Measurements from ENCODE around the gene TTYH2. TPM values are rescaled to one million over a fixed set of nuclear protein-coding genes. Genes with fewer than 3 reads are reported as not detected.
A peak's percentile ranks its signal among the peaks of the same experiment; 100 is the strongest.

TTYH2 gene
- total and polyA plus RNA-seq, 2 experiments from 2014 or later, result 1.4 to 3.9 TPM

- TF ChIP-seq ZNF462 (CRISPR knock-in tag; IDR thresholded peaks at IDR 0.05), result no peak
- TF ChIP-seq EZH2phosphoT487 (IDR thresholded peaks at IDR 0.05; ENCODE audit: unreplicated experiment), result no peak
Measured at GRCh38 chr17:74257311-74257710, 43.9 kb downstream of the TTYH2 start (continued).

GRCh38 chr17:74259667-74260524 is 46.5 kb downstream of the TTYH2 start:
- ATAC-seq, result peak; percentile 83
- peak overlapping the region; percentile 83; the same call in 1 of the 2 replicates for H2AFZ ChIP-seq
- peak overlapping the region; percentile 43; the same call in 2 of the 3 replicates for H3K4me3 Mint-ChIP-seq

More at GRCh38 chr17:74259667-74260524, 46.5 kb downstream of the TTYH2 start:
- no peak overlapping the region for H3K27ac ChIP-seq (ENCODE audit: low read depth)
- peaks cover 16% of the 10 kb centered on the region for H3K4me1 ChIP-seq (ENCODE audit: insufficient read depth)
- peak; percentile 45 for DNase-seq (ENCODE audit: low spot score)
- H3K4me3 ChIP-seq, result peak overlapping the region; percentile 41; the same call in 1 of the 2 replicates
- Mint-ChIP-seq H3K9me3 (no peaks in the 10 kb centered on the region), H3K27me3 (ENCODE audit: insufficient read depth, low read depth, poor library complexity) (peaks cover 8% of the 10 kb centered on the region), H3K27ac (no peak overlapping the region), H3K4me1 (peaks cover 18% of the 10 kb centered on the region), H3K36me3 (ENCODE audit: low read depth) (no peaks in the 10 kb centered on the region)
- H3F3A ChIP-seq (replicated peaks; ENCODE audit: low read depth), result 0 out of 2 replicates have a peak, but pooled peaks cover 4% of the 10 kb centered on the region
- no peaks in the 10 kb centered on the region for H3K27me3 ChIP-seq (ENCODE audit: insufficient read depth)
- peak overlapping the region; percentile 70 for H3K4me2 ChIP-seq
- no peaks in the 10 kb centered on the region for H3K9me2 ChIP-seq (ENCODE audit: insufficient read depth)
- TF ChIP-seq NANOG (IDR thresholded peaks at IDR 0.05; ENCODE audit: borderline replicate concordance), result no peak
- TF ChIP-seq ZNF462 (CRISPR knock-in tag; IDR thresholded peaks at IDR 0.05), result no peak
- TF ChIP-seq CTCF (conservative IDR thresholded peaks at IDR 0.05; ENCODE audit: low read depth in 2 of 2), result peak in 1 of 2 experiments; percentile 37; a peak in 2 of 4 replicates
- no peaks in the 10 kb centered on the region for H3K79me2 ChIP-seq (replicated peaks; ENCODE audit: insufficient read depth)
- no peaks in the 10 kb centered on the region for H3K36me3 ChIP-seq (ENCODE audit: insufficient read depth)
- H4K20me1 ChIP-seq (replicated peaks; ENCODE audit: insufficient read depth), result peaks cover 3% of the 10 kb centered on the region; the same call in 1 of the 2 replicates
